Keratinocyte (primary cell): ENCODE measurements around the gene TTC24.

ENCODE experiments used
- EZH2 ChIP-seq: IDR thresholded peaks from one replicate; pipeline ENCODE4 v1.6.1; 2012; ENCODE audit warnings: inconsistent platforms, mild to moderate bottlenecking, low read length, moderate library complexity
- TF ChIP-seq, protein P1 (sequence below), 3 experiments: IDR thresholded peaks in 1 of 3; conservative IDR thresholded peaks in 1 of 3; optimal IDR thresholded peaks in 1 of 3; 2 replicates in 2 of 3; 3 replicates in 1 of 3; pipeline versions ENCODE3 to v1.5.1; 2011; ENCODE audit warnings: low read length in 3 of 3, mild to moderate bottlenecking in 3 of 3, moderate library complexity in 2 of 3, control low read depth in 1 of 3, inconsistent platforms in 1 of 3; ENCODE audit not compliant: insufficient read depth in 2 of 3; ENCODE audit errors: extremely low read depth in 1 of 3

DNA sequence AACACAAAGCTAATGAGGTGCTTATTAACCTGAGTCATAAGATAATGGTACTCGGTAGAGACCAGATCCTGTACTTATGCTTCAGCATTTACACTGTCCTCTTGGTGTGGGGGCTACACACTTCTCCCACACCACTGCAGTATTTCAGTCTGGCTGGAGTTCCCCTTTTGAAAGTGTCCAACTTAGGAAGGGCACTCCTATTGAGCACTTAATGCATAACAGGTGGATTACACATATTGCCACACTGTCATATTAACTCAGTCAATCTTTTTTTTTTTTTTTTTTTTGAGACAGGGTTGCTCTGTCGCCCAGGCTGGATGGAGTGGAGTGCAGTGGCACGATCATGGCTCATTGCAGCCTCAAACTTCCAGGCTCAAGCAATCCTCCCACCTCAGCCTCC is 20.3 kb downstream of the TTC24 start:
- TF ChIP-seq, protein P1, sequence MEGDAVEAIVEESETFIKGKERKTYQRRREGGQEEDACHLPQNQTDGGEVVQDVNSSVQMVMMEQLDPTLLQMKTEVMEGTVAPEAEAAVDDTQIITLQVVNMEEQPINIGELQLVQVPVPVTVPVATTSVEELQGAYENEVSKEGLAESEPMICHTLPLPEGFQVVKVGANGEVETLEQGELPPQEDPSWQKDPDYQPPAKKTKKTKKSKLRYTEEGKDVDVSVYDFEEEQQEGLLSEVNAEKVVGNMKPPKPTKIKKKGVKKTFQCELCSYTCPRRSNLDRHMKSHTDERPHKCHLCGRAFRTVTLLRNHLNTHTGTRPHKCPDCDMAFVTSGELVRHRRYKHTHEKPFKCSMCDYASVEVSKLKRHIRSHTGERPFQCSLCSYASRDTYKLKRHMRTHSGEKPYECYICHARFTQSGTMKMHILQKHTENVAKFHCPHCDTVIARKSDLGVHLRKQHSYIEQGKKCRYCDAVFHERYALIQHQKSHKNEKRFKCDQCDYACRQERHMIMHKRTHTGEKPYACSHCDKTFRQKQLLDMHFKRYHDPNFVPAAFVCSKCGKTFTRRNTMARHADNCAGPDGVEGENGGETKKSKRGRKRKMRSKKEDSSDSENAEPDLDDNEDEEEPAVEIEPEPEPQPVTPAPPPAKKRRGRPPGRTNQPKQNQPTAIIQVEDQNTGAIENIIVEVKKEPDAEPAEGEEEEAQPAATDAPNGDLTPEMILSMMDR (optimal IDR thresholded peaks at IDR 0.05 in 1 of 3, IDR thresholded peaks at IDR 0.05 in 1 of 3, conservative IDR thresholded peaks at IDR 0.05 in 1 of 3; ENCODE audit: extremely low read depth in 1 of 3, insufficient read depth in 2 of 3, low read length in 3 of 3) = peak in 1 of 3 experiments; percentile 34
- no peak for TF ChIP-seq EZH2
